ENCODE data around the gene ISOC1. TPM values are rescaled to one million over a fixed set of nuclear protein-coding genes. Genes with fewer than 3 reads are reported as not detected.
A peak's percentile ranks its signal among the peaks of the same experiment; 100 is the strongest.

Gene ISOC1
- total RNA-seq, 1 experiment from 2014 or later, result 24.9 TPM

DNA sequence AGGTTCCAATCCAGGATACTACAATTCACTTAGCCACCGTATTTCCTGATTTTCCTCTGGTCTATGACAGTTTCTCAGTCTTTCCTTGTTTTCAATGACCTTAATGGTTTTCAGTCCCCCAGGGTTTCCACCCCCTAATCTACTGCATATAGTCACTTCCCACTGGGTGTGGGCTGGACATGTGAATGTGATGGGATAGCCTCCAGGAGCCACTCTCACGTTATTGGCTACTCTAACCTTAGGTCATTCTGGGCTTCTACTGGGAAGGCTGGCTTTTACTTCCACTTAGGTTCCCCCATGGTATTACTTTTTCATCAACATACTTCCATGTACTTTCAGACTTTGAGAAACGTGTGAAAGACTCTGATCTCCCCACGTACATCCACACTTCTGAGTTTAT, 46.5 kb downstream of the ISOC1 start:
- no peaks in the 10 kb centered on the region for H3K27me3 Mint-ChIP-seq (ENCODE audit: low read depth)
- ChIA-PET CTCF (no interaction called here), POLR2A (no interaction called here)
- ATAC-seq (peak; percentile 47), DNase-seq (ENCODE audit: low spot score) (no peak)
- TF ChIP-seq CREM (CRISPR knock-in tag; IDR thresholded peaks at IDR 0.05), result no peak
- no peak for TF ChIP-seq ZNF671 (CRISPR knock-in tag; IDR thresholded peaks at IDR 0.05)
- TF ChIP-seq, protein P1, sequence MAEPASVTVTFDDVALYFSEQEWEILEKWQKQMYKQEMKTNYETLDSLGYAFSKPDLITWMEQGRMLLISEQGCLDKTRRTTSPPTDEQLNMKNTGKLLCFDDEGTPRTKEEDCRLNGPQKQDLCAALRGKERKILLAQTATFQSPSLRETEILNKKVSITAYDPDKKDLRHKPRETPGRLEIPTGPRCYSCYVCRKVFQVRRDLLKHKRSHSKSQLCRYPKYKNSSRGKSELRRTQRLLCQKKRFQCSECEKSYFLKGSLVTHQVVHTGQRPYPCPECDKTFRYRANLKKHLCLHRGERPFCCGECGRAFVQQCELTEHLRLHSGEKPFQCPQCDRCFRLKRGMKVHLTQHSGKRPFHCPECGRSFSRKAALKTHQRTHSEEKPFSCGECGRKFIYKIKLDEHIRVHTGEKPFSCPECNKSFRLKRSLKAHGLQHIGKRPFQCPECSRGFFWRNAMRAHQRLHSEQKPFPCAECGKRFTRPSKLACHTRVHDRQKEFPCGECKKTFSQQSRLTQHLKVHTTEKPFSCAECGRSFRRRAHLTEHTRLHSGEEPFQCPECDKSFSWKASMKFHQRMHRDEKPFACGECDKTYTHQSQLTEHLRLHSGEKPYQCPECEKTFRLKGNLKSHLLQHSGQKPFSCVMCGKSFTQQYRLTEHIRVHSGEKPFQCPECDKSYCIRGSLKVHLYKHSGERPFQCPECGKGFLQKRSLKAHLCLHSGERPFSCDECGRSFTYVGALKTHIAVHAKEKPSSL (CRISPR knock-in tag; conservative IDR thresholded peaks at IDR 0.05), result no peak
- no peak for TF ChIP-seq ELF4 (CRISPR knock-in tag; IDR thresholded peaks at IDR 0.05; ENCODE audit: low read depth)
- no peak for TF ChIP-seq GRHL2 (CRISPR knock-in tag; IDR thresholded peaks at IDR 0.05; ENCODE audit: insufficient replicate concordance, severe bottlenecking)
- TF ChIP-seq, protein P2, sequence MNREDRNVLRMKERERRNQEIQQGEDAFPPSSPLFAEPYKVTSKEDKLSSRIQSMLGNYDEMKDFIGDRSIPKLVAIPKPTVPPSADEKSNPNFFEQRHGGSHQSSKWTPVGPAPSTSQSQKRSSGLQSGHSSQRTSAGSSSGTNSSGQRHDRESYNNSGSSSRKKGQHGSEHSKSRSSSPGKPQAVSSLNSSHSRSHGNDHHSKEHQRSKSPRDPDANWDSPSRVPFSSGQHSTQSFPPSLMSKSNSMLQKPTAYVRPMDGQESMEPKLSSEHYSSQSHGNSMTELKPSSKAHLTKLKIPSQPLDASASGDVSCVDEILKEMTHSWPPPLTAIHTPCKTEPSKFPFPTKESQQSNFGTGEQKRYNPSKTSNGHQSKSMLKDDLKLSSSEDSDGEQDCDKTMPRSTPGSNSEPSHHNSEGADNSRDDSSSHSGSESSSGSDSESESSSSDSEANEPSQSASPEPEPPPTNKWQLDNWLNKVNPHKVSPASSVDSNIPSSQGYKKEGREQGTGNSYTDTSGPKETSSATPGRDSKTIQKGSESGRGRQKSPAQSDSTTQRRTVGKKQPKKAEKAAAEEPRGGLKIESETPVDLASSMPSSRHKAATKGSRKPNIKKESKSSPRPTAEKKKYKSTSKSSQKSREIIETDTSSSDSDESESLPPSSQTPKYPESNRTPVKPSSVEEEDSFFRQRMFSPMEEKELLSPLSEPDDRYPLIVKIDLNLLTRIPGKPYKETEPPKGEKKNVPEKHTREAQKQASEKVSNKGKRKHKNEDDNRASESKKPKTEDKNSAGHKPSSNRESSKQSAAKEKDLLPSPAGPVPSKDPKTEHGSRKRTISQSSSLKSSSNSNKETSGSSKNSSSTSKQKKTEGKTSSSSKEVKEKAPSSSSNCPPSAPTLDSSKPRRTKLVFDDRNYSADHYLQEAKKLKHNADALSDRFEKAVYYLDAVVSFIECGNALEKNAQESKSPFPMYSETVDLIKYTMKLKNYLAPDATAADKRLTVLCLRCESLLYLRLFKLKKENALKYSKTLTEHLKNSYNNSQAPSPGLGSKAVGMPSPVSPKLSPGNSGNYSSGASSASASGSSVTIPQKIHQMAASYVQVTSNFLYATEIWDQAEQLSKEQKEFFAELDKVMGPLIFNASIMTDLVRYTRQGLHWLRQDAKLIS (CRISPR knock-in tag; IDR thresholded peaks at IDR 0.05; ENCODE audit: borderline replicate concordance), result no peak
- no peak for TF ChIP-seq TEAD1 (CRISPR knock-in tag; IDR thresholded peaks at IDR 0.05)
- TF ChIP-seq, protein P3, sequence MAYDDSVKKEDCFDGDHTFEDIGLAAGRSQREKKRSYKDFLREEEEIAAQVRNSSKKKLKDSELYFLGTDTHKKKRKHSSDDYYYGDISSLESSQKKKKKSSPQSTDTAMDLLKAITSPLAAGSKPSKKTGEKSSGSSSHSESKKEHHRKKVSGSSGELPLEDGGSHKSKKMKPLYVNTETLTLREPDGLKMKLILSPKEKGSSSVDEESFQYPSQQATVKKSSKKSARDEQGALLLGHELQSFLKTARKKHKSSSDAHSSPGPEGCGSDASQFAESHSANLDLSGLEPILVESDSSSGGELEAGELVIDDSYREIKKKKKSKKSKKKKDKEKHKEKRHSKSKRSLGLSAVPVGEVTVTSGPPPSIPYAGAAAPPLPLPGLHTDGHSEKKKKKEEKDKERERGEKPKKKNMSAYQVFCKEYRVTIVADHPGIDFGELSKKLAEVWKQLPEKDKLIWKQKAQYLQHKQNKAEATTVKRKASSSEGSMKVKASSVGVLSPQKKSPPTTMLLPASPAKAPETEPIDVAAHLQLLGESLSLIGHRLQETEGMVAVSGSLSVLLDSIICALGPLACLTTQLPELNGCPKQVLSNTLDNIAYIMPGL (CRISPR knock-in tag; IDR thresholded peaks at IDR 0.05), result no peak
- TF ChIP-seq SP1 (CRISPR knock-in tag; conservative IDR thresholded peaks at IDR 0.05), result no peak
- no peak for TF ChIP-seq IRF2 (CRISPR knock-in tag; IDR thresholded peaks at IDR 0.05; ENCODE audit: borderline replicate concordance, low read depth)
- H3K36me3 Mint-ChIP-seq, result no peaks in the 10 kb centered on the region
- H3K4me3 Mint-ChIP-seq, result no peak overlapping the region
- no peak overlapping the region for H3K27ac Mint-ChIP-seq
- peaks cover 10% of the 10 kb centered on the region for H3K9me3 Mint-ChIP-seq
- no peaks in the 10 kb centered on the region for H3K4me1 Mint-ChIP-seq

DNA sequence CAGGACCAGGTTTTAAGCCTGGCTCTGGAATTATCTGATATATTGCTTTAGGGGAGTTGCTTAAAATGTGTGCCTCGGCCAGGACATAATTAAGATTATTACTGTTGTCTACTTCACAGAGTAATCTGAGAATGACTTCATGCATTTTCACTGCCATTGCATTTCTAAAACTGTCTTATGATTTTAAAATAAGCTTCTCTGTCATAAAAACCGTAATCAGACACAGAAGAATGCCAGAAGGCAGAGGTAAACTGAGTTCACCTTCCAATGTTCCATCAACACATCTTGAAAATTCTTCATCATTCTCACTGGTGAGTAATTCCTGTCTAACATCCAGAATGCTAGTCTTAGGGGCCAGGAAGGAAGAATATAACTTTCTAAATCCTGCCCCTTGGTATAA, 47.1 kb downstream of the ISOC1 start:
- Mint-ChIP-seq H3K4me1 (no peaks in the 10 kb centered on the region), H3K9me3 (peaks cover 16% of the 10 kb centered on the region), H3K36me3 (no peaks in the 10 kb centered on the region), H3K27ac (no peak overlapping the region), H3K4me3 (no peak overlapping the region), H3K27me3 (ENCODE audit: low read depth) (no peaks in the 10 kb centered on the region)
- no peak for ATAC-seq
- no peak for DNase-seq (ENCODE audit: low spot score)
- POLR2A ChIA-PET, result no interaction called here
- CTCF ChIA-PET, result no interaction called here
- TF ChIP-seq, protein P3 (CRISPR knock-in tag; IDR thresholded peaks at IDR 0.05), result no peak
- TF ChIP-seq, protein P4, sequence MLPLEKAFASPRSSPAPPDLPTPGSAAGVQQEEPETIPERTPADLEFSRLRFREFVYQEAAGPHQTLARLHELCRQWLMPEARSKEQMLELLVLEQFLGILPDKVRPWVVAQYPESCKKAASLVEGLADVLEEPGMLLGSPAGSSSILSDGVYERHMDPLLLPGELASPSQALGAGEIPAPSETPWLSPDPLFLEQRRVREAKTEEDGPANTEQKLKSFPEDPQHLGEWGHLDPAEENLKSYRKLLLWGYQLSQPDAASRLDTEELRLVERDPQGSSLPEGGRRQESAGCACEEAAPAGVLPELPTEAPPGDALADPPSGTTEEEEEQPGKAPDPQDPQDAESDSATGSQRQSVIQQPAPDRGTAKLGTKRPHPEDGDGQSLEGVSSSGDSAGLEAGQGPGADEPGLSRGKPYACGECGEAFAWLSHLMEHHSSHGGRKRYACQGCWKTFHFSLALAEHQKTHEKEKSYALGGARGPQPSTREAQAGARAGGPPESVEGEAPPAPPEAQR (CRISPR knock-in tag; IDR thresholded peaks at IDR 0.05), result no peak
- TF ChIP-seq, protein P5, sequence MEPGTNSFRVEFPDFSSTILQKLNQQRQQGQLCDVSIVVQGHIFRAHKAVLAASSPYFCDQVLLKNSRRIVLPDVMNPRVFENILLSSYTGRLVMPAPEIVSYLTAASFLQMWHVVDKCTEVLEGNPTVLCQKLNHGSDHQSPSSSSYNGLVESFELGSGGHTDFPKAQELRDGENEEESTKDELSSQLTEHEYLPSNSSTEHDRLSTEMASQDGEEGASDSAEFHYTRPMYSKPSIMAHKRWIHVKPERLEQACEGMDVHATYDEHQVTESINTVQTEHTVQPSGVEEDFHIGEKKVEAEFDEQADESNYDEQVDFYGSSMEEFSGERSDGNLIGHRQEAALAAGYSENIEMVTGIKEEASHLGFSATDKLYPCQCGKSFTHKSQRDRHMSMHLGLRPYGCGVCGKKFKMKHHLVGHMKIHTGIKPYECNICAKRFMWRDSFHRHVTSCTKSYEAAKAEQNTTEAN (CRISPR knock-in tag; IDR thresholded peaks at IDR 0.05), result no peak
- TF ChIP-seq FOXP1 (CRISPR knock-in tag; IDR thresholded peaks at IDR 0.05; ENCODE audit: borderline replicate concordance) (no peak), ZNF317 (CRISPR knock-in tag; IDR thresholded peaks at IDR 0.05; ENCODE audit: borderline replicate concordance, low read depth) (no peak), ZNF121 (CRISPR knock-in tag; IDR thresholded peaks at IDR 0.05) (no peak), NR2C2 (CRISPR knock-in tag; IDR thresholded peaks at IDR 0.05) (no peak), NFYB (CRISPR knock-in tag; conservative IDR thresholded peaks at IDR 0.05; ENCODE audit: low read depth) (no peak)
- TF ChIP-seq, protein P6, sequence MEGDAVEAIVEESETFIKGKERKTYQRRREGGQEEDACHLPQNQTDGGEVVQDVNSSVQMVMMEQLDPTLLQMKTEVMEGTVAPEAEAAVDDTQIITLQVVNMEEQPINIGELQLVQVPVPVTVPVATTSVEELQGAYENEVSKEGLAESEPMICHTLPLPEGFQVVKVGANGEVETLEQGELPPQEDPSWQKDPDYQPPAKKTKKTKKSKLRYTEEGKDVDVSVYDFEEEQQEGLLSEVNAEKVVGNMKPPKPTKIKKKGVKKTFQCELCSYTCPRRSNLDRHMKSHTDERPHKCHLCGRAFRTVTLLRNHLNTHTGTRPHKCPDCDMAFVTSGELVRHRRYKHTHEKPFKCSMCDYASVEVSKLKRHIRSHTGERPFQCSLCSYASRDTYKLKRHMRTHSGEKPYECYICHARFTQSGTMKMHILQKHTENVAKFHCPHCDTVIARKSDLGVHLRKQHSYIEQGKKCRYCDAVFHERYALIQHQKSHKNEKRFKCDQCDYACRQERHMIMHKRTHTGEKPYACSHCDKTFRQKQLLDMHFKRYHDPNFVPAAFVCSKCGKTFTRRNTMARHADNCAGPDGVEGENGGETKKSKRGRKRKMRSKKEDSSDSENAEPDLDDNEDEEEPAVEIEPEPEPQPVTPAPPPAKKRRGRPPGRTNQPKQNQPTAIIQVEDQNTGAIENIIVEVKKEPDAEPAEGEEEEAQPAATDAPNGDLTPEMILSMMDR (IDR thresholded peaks at IDR 0.05), result no peak
- TF ChIP-seq, protein P7, sequence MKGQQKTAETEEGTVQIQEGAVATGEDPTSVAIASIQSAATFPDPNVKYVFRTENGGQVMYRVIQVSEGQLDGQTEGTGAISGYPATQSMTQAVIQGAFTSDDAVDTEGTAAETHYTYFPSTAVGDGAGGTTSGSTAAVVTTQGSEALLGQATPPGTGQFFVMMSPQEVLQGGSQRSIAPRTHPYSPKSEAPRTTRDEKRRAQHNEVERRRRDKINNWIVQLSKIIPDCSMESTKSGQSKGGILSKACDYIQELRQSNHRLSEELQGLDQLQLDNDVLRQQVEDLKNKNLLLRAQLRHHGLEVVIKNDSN (CRISPR knock-in tag; IDR thresholded peaks at IDR 0.05), result no peak
